ENCODE data around the gene GK2. TPM values are rescaled to one million over a fixed set of nuclear protein-coding genes. Genes with fewer than 3 reads are reported as not detected.

The GK2 gene
- total and polyA plus RNA-seq, 9 of the 15 experiments (the other 6 are each of a cell fraction or from before 2014, with no cell fraction given) = 0.07 TPM; not detected in 8

- Histone ChIP-seq H3K9ac (ENCODE audit: insufficient read depth in 1 of 2, low read depth in 2 of 2, low read length in 2 of 2) (no peak overlapping the region), H3K27me3 (ENCODE audit: control insufficient read depth in 2 of 2, insufficient read depth in 2 of 2, low read length in 2 of 2) (no peaks in the 10 kb centered on the region), H3K79me2 (ENCODE audit: control insufficient read depth, insufficient read depth, low read length) (no peaks in the 10 kb centered on the region), H3K9me3 (replicated peaks; ENCODE audit: control insufficient read depth, insufficient read depth, low read depth, low read length) (no peaks in the 10 kb centered on the region), H3K4me2 (ENCODE audit: insufficient read depth, low read length) (no peak overlapping the region), H3K36me3 (ENCODE audit: control insufficient read depth, insufficient read depth, low read length) (no peaks in the 10 kb centered on the region), H3K27ac (ENCODE audit: extremely low read depth, low read depth, low read length) (no peak overlapping the region), H3K4me3 (no peak overlapping the region), H3K9me1 (ENCODE audit: control insufficient read depth, insufficient read depth, low read length) (no peaks in the 10 kb centered on the region), H3K4me1 (replicated peaks in 1 of 2; ENCODE audit: control insufficient read depth in 2 of 2, insufficient read depth in 2 of 2, low read length in 2 of 2) (no peaks in the 10 kb centered on the region), H4K20me1 (replicated peaks; ENCODE audit: control insufficient read depth, insufficient read depth, low read length) (no peaks in the 10 kb centered on the region), H2AFZ (ENCODE audit: low read depth, low read length) (no peak overlapping the region)
- WGBS (ENCODE audit: insufficient coverage, low coverage, missing lambda C conversion rate) = 23% methylated on average over 1 of the region's 1 CpG
- CTCF ChIA-PET (ENCODE audit: low intra/inter-chr PET ratio) = no interaction called here
- POLR2A ChIA-PET = no interaction called here
- FAIRE-seq = no peak
- intact Hi-C loops (cut with micrococcal nuclease) (no loop called here), in situ Hi-C loops (cut with MboI) (no loop called here)
- no peak for ATAC-seq
- TF ChIP-seq MEIS2 (IDR thresholded peaks at IDR 0.05; ENCODE audit: partially characterized antibody) = no peak
- TF ChIP-seq BRD9 (IDR thresholded peaks at IDR 0.05; ENCODE audit: low read depth, partially characterized antibody) = no peak
- peak; percentile 62 for TF ChIP-seq ZNF146 (CRISPR knock-in tag; IDR thresholded peaks at IDR 0.05; ENCODE audit: unreplicated experiment)
- TF ChIP-seq, protein P1, sequence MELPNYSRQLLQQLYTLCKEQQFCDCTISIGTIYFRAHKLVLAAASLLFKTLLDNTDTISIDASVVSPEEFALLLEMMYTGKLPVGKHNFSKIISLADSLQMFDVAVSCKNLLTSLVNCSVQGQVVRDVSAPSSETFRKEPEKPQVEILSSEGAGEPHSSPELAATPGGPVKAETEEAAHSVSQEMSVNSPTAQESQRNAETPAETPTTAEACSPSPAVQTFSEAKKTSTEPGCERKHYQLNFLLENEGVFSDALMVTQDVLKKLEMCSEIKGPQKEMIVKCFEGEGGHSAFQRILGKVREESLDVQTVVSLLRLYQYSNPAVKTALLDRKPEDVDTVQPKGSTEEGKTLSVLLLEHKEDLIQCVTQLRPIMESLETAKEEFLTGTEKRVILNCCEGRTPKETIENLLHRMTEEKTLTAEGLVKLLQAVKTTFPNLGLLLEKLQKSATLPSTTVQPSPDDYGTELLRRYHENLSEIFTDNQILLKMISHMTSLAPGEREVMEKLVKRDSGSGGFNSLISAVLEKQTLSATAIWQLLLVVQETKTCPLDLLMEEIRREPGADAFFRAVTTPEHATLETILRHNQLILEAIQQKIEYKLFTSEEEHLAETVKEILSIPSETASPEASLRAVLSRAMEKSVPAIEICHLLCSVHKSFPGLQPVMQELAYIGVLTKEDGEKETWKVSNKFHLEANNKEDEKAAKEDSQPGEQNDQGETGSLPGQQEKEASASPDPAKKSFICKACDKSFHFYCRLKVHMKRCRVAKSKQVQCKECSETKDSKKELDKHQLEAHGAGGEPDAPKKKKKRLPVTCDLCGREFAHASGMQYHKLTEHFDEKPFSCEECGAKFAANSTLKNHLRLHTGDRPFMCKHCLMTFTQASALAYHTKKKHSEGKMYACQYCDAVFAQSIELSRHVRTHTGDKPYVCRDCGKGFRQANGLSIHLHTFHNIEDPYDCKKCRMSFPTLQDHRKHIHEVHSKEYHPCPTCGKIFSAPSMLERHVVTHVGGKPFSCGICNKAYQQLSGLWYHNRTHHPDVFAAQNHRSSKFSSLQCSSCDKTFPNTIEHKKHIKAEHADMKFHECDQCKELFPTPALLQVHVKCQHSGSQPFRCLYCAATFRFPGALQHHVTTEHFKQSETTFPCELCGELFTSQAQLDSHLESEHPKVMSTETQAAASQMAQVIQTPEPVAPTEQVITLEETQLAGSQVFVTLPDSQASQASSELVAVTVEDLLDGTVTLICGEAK (IDR thresholded peaks at IDR 0.05) = no peak
- TF ChIP-seq, protein P1 (CRISPR knock-in tag; IDR thresholded peaks at IDR 0.05) = no peak
- peak; percentile 67 for TF ChIP-seq RBM25 (IDR thresholded peaks at IDR 0.05; ENCODE audit: low read depth, low read length, severe bottlenecking)
- DNase-seq (ENCODE audit: extremely low read depth in 1 of 4, low spot score in 3 of 4) = no peak
- no TSS peak for BruUV-seq (replicated peaks)
Measured at GRCh38 chr4:79439489-79439888, 31.5 kb upstream of the GK2 start.
